ENCODE results near the gene MEIS1.

DNA sequence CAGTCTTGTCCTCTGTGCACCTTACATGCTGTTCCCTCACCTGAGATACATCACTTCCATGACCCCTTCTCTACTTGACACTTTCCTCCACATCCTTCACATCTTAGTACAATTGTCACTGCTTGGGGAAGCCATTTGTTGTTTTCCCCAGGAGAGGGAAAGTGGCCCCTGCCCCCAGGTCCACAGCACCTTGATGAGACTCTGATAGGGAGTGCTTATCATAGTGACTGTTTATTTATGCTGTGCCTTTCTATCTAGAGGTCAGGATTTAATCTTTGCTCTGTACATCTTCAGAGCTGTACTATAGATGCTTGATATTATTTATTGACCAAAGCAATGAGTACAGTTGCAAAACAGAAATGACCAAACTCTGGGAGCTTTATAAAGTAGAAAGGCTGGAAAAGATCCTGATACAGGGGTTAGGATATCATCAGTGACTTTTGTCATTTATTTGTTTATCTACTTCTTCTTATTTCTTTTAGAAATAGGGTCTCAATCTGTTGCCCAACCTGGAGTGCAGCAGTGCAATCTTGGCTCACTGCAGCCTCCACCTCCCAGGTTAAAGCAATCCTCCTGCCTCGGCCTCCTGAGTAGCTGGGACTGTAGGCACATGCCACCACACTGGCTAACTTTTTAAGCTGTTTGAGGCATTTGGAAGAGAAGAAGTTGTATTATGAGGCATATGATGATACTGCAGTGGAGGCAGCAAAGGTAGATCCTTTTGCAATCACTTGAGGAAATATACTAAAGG lies 94.2 kb downstream of the MEIS1 start:
- no peak for TF ChIP-seq POLR2AphosphoS5 (IDR thresholded peaks at IDR 0.05; ENCODE audit: low read depth, low read length)
- TF ChIP-seq POLR2A (IDR thresholded peaks at IDR 0.05; ENCODE audit: low read depth, low read length), result no peak

Data from GM12892 (cell line).